PC-3 (cell line): ENCODE measurements around the gene RIPOR3. TPM values are rescaled to one million over a fixed set of nuclear protein-coding genes. Genes with fewer than 3 reads are reported as not detected.
A peak's percentile ranks its signal among the peaks of the same experiment; 100 is the strongest.
"Not testable (repeated sequence)": the region's sequence is repeated elsewhere in the genome, so short reads cannot be mapped to it uniquely, and the experiment has no call there.

Experiments
- ATAC-seq: fragments of 200-7000 bp; cut with Tn5 transposase; 2 replicates; pipeline ENCODE4 v1.9.1; 2020; ENCODE audit warnings: mild to moderate bottlenecking, moderate library complexity
- BruUV-seq: library from RNA; stranded (reverse); fragments of 400-500 nt; replicated peaks from 2 replicates; lab custom pipeline; 2021; lab: Mats Ljungman, UMichigan
- CTCF ChIA-PET: fragments of 300-600 bp; sonication (Branson Sonifier 250); formaldehyde crosslinking; loops from one replicate; lab custom pipeline; 2022; ENCODE audit warnings: antibody characterized with exemption; lab: Charles Lee
- POLR2A ChIA-PET: fragments of 300-600 bp; sonication (Branson Sonifier 250); formaldehyde crosslinking; loops from one replicate; lab custom pipeline; 2022; ENCODE audit warnings: antibody characterized with exemption; ENCODE audit not compliant: unreplicated experiment; lab: Charles Lee
- DNase-seq: peaks from one replicate; pipeline ENCODE4 v3.0.0-alpha.2; 2015
- H2AFZ ChIP-seq: fragments of 300-600 bp; sonication (generic); 2 replicates; pipeline ENCODE4 v1.6.0; 2016; ENCODE audit warnings: antibody characterized with exemption, low read length
- H3F3A ChIP-seq: fragments of 300-600 bp; sonication (generic); one replicate; pipeline ENCODE4 v1.6.0; 2017; ENCODE audit warnings: antibody characterized with exemption, low read length, control low read depth, mild to moderate bottlenecking; ENCODE audit not compliant: unreplicated experiment
- H3K27ac ChIP-seq: fragments of 300-600 bp; sonication (generic); 2 replicates; pipeline ENCODE4 v1.5.1; 2016; ENCODE audit warnings: mild to moderate bottlenecking, low read length
- H3K27me3 ChIP-seq: fragments of 300-600 bp; sonication (generic); 2 replicates; pipeline ENCODE4 v1.6.1; 2016; ENCODE audit warnings: low read length, mixed read lengths
- H3K36me3 ChIP-seq: fragments of 300-600 bp; sonication (generic); 2 replicates; pipeline ENCODE4 v1.6.1; 2016; ENCODE audit warnings: low read depth, mixed run types, low read length, mixed read lengths
- H3K4me1 ChIP-seq: fragments of 300-600 bp; sonication (generic); 2 replicates; pipeline ENCODE4 v1.5.1; 2016; ENCODE audit warnings: low read length; ENCODE audit not compliant: insufficient read depth
- H3K4me2 ChIP-seq: fragments of 300-600 bp; sonication (generic); 2 replicates; pipeline ENCODE4 v1.6.0; 2016; ENCODE audit warnings: low read length
- H3K4me3 ChIP-seq: fragments of 300-600 bp; sonication (generic); 2 replicates; pipeline ENCODE4 v1.5.1; 2016; ENCODE audit warnings: mild to moderate bottlenecking, low read length, mixed read lengths
- H3K79me2 ChIP-seq: fragments of 300-600 bp; sonication (generic); 2 replicates; pipeline ENCODE4 v1.6.1; 2017; ENCODE audit warnings: low read length, mixed read lengths
- H3K9ac ChIP-seq: fragments of 300-600 bp; sonication (generic); 2 replicates; pipeline ENCODE4 v1.6.0; 2016; ENCODE audit warnings: mild to moderate bottlenecking, low read length
- H3K9me2 ChIP-seq: fragments of 300-600 bp; sonication (generic); replicated peaks from 2 replicates; pipeline ENCODE4 v1.6.1; 2016; ENCODE audit warnings: mixed run types, low read length, mixed read lengths
- H3K9me3 ChIP-seq: fragments of 300-600 bp; sonication (generic); 2 replicates; pipeline ENCODE4 v1.6.1; 2016; ENCODE audit warnings: low read length, mixed read lengths
- H4K20me1 ChIP-seq: fragments of 300-600 bp; sonication (generic); 2 replicates; pipeline ENCODE4 v1.6.1; 2016; ENCODE audit warnings: low read length, mixed read lengths
- EZH2 ChIP-seq: fragments of 300-600 bp; sonication (generic); IDR thresholded peaks from one replicate; pipeline ENCODE4 v1.6.1; 2017; ENCODE audit warnings: antibody characterized with exemption, mild to moderate bottlenecking, low read length; ENCODE audit not compliant: unreplicated experiment
- EZH2phosphoT487 ChIP-seq: fragments of 300-600 bp; sonication (generic); IDR thresholded peaks from 2 replicates; pipeline ENCODE4 v1.6.1; 2018; ENCODE audit warnings: mild to moderate bottlenecking, antibody characterized with exemption, low read length, borderline replicate concordance
- intact Hi-C: fragments of 100-400 bp; cut with micrococcal nuclease; formaldehyde crosslinking; loops from 2 replicates; pipeline ENCODE4 v1.9.0; 2023
- total RNA-seq: library from RNA; depleted of rRNA; stranded (reverse); fragments of >200 nt; gene quantifications from 2 replicates; pipeline ENCODE4 v1.2.3, GENCODE V29; 2014
- TF ChIP-seq, protein P1 (sequence below): fragments of 300-600 bp; sonication (generic); conservative IDR thresholded peaks from 2 replicates; pipeline ENCODE4 v1.5.1; 2017; ENCODE audit warnings: antibody characterized with exemption, low read depth, mild to moderate bottlenecking, low read length

The RIPOR3 gene
- total RNA-seq, 1 experiment from 2014 or later, result 0.04 TPM

DNA sequence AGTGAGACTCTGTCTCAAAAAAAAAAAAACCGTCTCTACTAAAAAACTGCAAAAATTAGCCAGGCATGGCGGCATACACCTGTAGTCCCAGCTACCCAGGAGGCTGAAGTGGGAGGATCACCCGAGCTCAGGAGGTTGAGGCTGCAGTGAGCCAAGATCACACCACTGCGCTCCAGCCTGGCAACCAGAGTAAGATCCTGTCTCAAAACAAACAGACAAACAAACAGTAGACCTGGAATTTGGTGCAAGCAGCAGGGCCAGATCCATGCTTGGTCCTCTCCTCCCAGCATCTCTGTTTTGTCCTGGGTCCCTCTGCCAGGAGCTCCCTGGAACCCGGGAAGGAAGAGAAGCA is 11.6 kb downstream of the RIPOR3 start:
- no peaks in the 10 kb centered on the region for H3K27me3 ChIP-seq
- H3K36me3 ChIP-seq, result no peaks in the 10 kb centered on the region
- no TSS peak for BruUV-seq
- H2AFZ ChIP-seq, result no peak overlapping the region
- no peak overlapping the region for H3K4me2 ChIP-seq
- H3K4me3 ChIP-seq, result no peak overlapping the region
- no peaks in the 10 kb centered on the region for H4K20me1 ChIP-seq
- peaks cover 6% of the 10 kb centered on the region; the same call in 1 of the 2 replicates for H3K4me1 ChIP-seq
- no peaks in the 10 kb centered on the region for H3F3A ChIP-seq
- DNase-seq (no peak), ATAC-seq (no peak)
- H3K9ac ChIP-seq, result no peak overlapping the region
- H3K79me2 ChIP-seq, result no peaks in the 10 kb centered on the region
- ChIA-PET POLR2A (no interaction called here), CTCF (no interaction called here)
- no peaks in the 10 kb centered on the region for H3K9me3 ChIP-seq
- H3K27ac ChIP-seq, result no peak overlapping the region
- intact Hi-C loops, result no loop called here
- H3K9me2 ChIP-seq, result no peaks in the 10 kb centered on the region
- TF ChIP-seq, protein P1, sequence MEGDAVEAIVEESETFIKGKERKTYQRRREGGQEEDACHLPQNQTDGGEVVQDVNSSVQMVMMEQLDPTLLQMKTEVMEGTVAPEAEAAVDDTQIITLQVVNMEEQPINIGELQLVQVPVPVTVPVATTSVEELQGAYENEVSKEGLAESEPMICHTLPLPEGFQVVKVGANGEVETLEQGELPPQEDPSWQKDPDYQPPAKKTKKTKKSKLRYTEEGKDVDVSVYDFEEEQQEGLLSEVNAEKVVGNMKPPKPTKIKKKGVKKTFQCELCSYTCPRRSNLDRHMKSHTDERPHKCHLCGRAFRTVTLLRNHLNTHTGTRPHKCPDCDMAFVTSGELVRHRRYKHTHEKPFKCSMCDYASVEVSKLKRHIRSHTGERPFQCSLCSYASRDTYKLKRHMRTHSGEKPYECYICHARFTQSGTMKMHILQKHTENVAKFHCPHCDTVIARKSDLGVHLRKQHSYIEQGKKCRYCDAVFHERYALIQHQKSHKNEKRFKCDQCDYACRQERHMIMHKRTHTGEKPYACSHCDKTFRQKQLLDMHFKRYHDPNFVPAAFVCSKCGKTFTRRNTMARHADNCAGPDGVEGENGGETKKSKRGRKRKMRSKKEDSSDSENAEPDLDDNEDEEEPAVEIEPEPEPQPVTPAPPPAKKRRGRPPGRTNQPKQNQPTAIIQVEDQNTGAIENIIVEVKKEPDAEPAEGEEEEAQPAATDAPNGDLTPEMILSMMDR, result no peak
- TF ChIP-seq EZH2phosphoT487 (no peak), EZH2 (no peak)

DNA sequence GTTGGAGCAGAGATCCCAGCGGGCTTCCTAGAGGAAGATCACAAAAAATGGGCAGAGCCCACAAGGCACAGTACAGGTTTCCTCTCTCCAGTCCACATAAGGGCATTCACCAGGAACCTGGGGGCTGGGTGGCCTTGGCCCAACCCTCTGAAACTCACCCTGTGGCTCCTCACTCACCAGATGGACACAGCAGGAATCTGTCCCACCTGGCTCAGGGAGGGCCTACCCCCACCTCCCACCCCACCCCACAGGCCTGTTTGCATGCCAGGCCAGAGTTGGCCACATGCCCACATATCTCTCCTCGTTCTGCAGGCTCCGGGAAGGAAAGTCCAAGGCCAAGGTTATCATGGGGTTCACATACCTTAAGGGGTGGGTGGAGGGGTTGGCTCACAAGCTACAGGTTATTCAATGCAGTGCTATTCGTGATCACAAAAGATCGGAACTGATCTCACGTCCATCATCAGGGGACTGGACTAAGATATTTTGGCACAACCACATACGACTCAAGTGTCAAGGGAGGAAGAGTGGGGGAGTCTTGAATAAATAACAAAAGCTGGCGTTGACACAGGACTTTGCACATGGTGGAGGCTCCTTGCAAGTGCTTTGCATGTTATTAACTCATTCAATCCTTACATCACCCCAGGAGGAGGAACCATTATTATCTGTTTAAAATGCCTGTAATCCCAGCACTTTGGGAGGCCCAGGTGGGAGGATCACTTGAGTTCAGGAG is 13.0 kb downstream of the RIPOR3 start:
- POLR2A ChIA-PET, result interaction anchor here (0.6 kb wide), 1 partner anchor 14 kb away, joined by 22 read pairs; no protein-coding TSS in a partner anchor
- Histone ChIP-seq H3K9ac (no peak overlapping the region), H3F3A (no peaks in the 10 kb centered on the region), H2AFZ (0 out of 2 replicates have a peak overlapping the region, but pooled peaks have one; percentile 31), H3K27ac (no peak overlapping the region), H3K9me3 (no peaks in the 10 kb centered on the region), H3K4me2 (no peak overlapping the region), H3K4me1 (peaks cover 6% of the 10 kb centered on the region; the same call in 1 of the 2 replicates), H3K27me3 (no peaks in the 10 kb centered on the region), H3K4me3 (no peak overlapping the region), H3K9me2 (no peaks in the 10 kb centered on the region), H3K36me3 (no peaks in the 10 kb centered on the region), H4K20me1 (no peaks in the 10 kb centered on the region), H3K79me2 (no peaks in the 10 kb centered on the region)
- CTCF ChIA-PET, result no interaction called here
- TF ChIP-seq EZH2phosphoT487 (no peak), EZH2 (no peak)
- TF ChIP-seq, protein P1, result no peak
- ATAC-seq, result no peak
- BruUV-seq, result no TSS peak
- intact Hi-C loops, result no loop called here
- DNase-seq, result peak; percentile 29

DNA sequence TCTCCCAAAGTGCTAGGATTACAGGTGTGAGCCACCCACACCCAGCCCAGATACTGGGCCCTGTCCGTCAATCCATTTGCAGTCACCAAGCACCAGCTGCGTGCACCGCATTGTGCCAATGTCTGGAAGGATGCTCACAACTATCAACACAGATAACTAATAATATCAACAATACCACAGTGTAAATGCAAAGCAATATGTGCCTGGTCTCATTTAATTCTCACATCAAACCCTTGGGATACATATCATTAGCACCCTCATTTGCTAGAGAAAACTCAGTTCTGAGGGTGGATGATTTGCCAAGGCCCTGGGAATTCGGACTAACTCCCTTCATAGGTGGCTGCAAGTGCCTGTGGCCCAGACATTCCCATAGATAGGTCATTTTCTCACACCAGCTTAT is 14.5 kb downstream of the RIPOR3 start:
- H3K9ac ChIP-seq, result no peak overlapping the region
- no peak for ATAC-seq
- no peak for DNase-seq
- ChIA-PET CTCF (no interaction called here), POLR2A (no interaction called here)
- H3K9me2 ChIP-seq, result no peaks in the 10 kb centered on the region
- no TSS peak for BruUV-seq
- intact Hi-C loops, result no loop called here
- H3F3A ChIP-seq, result no peaks in the 10 kb centered on the region
- H3K4me2 ChIP-seq, result no peak overlapping the region
- no peak overlapping the region for H2AFZ ChIP-seq
- no peaks in the 10 kb centered on the region for H3K27me3 ChIP-seq
- no peaks in the 10 kb centered on the region for H3K79me2 ChIP-seq
- no peak overlapping the region for H3K27ac ChIP-seq
- no peaks in the 10 kb centered on the region for H3K36me3 ChIP-seq
- no peaks in the 10 kb centered on the region for H3K9me3 ChIP-seq
- TF ChIP-seq EZH2phosphoT487, result no peak
- no peak for TF ChIP-seq EZH2
- TF ChIP-seq, protein P1, result no peak
- H4K20me1 ChIP-seq, result no peaks in the 10 kb centered on the region
- peaks cover 6% of the 10 kb centered on the region; the same call in 1 of the 2 replicates for H3K4me1 ChIP-seq
- H3K4me3 ChIP-seq, result no peak overlapping the region

- H3F3A ChIP-seq, DNase-seq, H3K27ac ChIP-seq, H3K4me3 ChIP-seq, BruUV-seq, H3K36me3 ChIP-seq, H3K9me3 ChIP-seq, H3K79me2 ChIP-seq, H3K9ac ChIP-seq, H3K27me3 ChIP-seq, CTCF ChIA-PET, H3K4me1 ChIP-seq, intact Hi-C loops, POLR2A ChIA-PET, ATAC-seq, H3K4me2 ChIP-seq, H3K9me2 ChIP-seq, H4K20me1 ChIP-seq, H2AFZ ChIP-seq: not testable (repeated sequence)
These were observed 15.0 kb downstream of the RIPOR3 start for GRCh38 chr20:50676377-50676731.
